Measurements from ENCODE around the gene SIVA1. TPM values are rescaled to one million over a fixed set of nuclear protein-coding genes. Genes with fewer than 3 reads are reported as not detected.

The SIVA1 gene
- total and polyA plus RNA-seq, 7 donors = 55.8 to 233 (median 105) TPM

DNA sequence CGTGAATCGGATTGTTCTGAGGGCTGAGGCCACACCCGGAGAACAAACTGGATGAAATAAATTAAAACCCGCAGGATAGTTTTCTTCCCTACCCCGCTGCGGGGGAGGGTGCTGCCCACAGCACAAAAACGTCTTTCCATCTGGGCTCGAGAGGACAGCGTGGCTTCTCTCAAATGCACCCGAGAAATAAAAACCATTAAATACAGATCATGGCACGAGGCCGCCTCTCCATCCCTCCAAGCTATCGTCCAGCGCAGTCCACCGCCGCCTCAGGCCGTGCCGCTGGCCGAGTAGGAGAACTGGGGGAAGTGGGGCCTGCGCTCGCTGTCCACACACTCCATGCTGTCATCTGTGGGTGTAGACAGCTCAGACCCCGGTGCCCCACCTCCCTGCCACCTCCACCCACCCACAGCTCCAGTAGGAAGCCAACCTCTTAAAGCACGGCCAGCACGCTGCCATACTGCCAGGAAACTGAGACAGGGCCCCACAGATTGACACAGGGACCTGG lies 17.2 kb downstream of the SIVA1 start:
- H3K9me3 ChIP-seq = no peaks in the 10 kb centered on the region
- 82 to 87% (median 84%) methylated on average over 24 of the region's 24 CpGs for WGBS, 3 donors
- DNase-seq = no peak
- no peak overlapping the region for H3K27ac ChIP-seq
- H3K4me3 ChIP-seq = no peak overlapping the region
- no peaks in the 10 kb centered on the region for H3K4me1 ChIP-seq
- TF ChIP-seq, protein P1, sequence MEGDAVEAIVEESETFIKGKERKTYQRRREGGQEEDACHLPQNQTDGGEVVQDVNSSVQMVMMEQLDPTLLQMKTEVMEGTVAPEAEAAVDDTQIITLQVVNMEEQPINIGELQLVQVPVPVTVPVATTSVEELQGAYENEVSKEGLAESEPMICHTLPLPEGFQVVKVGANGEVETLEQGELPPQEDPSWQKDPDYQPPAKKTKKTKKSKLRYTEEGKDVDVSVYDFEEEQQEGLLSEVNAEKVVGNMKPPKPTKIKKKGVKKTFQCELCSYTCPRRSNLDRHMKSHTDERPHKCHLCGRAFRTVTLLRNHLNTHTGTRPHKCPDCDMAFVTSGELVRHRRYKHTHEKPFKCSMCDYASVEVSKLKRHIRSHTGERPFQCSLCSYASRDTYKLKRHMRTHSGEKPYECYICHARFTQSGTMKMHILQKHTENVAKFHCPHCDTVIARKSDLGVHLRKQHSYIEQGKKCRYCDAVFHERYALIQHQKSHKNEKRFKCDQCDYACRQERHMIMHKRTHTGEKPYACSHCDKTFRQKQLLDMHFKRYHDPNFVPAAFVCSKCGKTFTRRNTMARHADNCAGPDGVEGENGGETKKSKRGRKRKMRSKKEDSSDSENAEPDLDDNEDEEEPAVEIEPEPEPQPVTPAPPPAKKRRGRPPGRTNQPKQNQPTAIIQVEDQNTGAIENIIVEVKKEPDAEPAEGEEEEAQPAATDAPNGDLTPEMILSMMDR (IDR thresholded peaks at IDR 0.05) = no peak
- ATAC-seq = no peak
- intact Hi-C loops (cut with DNase I) = no loop called here
- H3K27me3 ChIP-seq (ENCODE audit: insufficient read depth in 3 of 3, low read length in 2 of 3) = no peaks in the 10 kb centered on the region
- peaks cover 2 to 50% of the 10 kb centered on the region in 2 donors for H3K36me3 ChIP-seq (ENCODE audit: insufficient read depth in 1 of 2, low read depth in 1 of 2)

DNA sequence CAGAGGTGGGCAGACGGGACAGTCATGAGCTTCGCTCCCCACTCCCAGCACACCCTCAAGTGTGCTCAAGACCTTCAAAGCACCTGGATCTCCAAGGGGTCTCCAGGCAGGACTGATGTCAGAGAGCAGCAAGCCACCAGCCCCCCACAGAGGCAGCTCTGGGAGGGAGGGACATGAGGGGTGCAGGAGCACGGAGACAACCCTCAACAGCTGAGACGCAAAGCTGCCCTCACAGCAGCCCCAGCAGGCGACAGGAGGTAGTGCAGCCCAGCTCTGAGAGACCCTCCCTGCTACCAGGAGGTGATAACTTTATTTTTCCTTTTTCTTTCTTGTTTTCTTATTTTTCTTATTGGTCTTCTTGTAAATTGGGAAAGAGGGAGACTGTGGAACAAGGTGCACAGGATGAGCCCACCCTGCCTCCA lies 17.9 kb downstream of the SIVA1 start:
- Histone ChIP-seq H3K27ac (no peak overlapping the region), H3K36me3 (ENCODE audit: insufficient read depth in 1 of 2, low read depth in 1 of 2) (peaks cover 5 to 54% of the 10 kb centered on the region in 2 donors), H3K27me3 (ENCODE audit: insufficient read depth in 3 of 3, low read length in 2 of 3) (no peaks in the 10 kb centered on the region), H3K9me3 (no peaks in the 10 kb centered on the region), H3K4me1 (no peaks in the 10 kb centered on the region), H3K4me3 (no peak overlapping the region)
- no peak for ATAC-seq
- TF ChIP-seq, protein P1 (IDR thresholded peaks at IDR 0.05) = peak; percentile 32
- WGBS, 3 donors = 77 to 98% (median 94%) methylated on average over 5 of the region's 5 CpGs
- no peak for DNase-seq
- intact Hi-C loops (cut with DNase I) = no loop called here

DNA sequence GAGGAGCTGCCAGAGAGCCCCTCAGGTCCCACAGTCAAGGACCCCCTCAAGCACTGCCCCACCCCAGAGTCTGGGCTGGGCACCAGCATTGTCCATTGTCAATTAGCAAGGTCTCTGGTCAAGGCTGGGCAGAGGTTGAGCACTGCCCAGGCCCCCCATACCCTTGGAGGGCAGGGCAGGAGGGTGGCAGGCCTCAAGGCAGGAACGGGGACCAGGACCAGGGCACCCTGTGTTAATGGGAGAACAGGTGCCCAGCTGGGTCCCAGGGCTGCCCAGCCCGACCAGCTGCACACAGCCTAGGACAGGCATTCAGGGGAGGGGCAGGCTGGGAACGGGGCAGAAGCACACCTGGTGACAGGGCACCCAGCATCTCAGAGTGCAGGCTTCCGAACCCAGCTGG lies 18.4 kb downstream of the SIVA1 start:
- Histone ChIP-seq H3K4me1 (no peaks in the 10 kb centered on the region), H3K4me3 (no peak overlapping the region), H3K9me3 (no peaks in the 10 kb centered on the region), H3K27ac (no peak overlapping the region), H3K36me3 (ENCODE audit: insufficient read depth in 1 of 2, low read depth in 1 of 2) (peaks cover 5 to 54% of the 10 kb centered on the region in 2 donors), H3K27me3 (ENCODE audit: insufficient read depth in 3 of 3, low read length in 2 of 3) (no peaks in the 10 kb centered on the region)
- WGBS, 3 donors = 89 to 96% (median 92%) methylated on average over 4 of the region's 4 CpGs
- DNase-seq (no peak), ATAC-seq (no peak)
- TF ChIP-seq, protein P1 (IDR thresholded peaks at IDR 0.05) = no peak
- intact Hi-C loops (cut with DNase I) = no loop called here

- H3K4me1 ChIP-seq = no peaks in the 10 kb centered on the region
- H3K36me3 ChIP-seq (ENCODE audit: insufficient read depth in 1 of 2, low read depth in 1 of 2) = peaks cover 5 to 54% of the 10 kb centered on the region in 2 donors
- ATAC-seq (no peak), DNase-seq (no peak)
- no peak overlapping the region for H3K4me3 ChIP-seq
- 88 to 92% (median 91%) methylated on average over 34 of the region's 34 CpGs for WGBS, 3 donors
- no peaks in the 10 kb centered on the region for H3K9me3 ChIP-seq
- TF ChIP-seq, protein P1 (IDR thresholded peaks at IDR 0.05) = no peak
- no peak overlapping the region for H3K27ac ChIP-seq
- intact Hi-C loops (cut with DNase I) = no loop called here
- no peaks in the 10 kb centered on the region for H3K27me3 ChIP-seq (ENCODE audit: insufficient read depth in 3 of 3, low read length in 2 of 3)
Measured at GRCh38 chr14:104771918-104772706, 19.2 kb downstream of the SIVA1 start.
